Activated effector memory CD4-positive, alpha-beta T cell treated with anti-CD3 and anti-CD28 coated beads, Interleukin-2, amount 50 U/mL, for 16 hours (primary cell): ENCODE data around the gene CFAP46.
A peak's percentile ranks its signal among the peaks of the same experiment; 100 is the strongest.

ENCODE experiments used
- DNase-seq: peaks from one replicate; pipeline ENCODE4 v3.0.0-alpha.2; 2020

Gene CFAP46

DNA sequence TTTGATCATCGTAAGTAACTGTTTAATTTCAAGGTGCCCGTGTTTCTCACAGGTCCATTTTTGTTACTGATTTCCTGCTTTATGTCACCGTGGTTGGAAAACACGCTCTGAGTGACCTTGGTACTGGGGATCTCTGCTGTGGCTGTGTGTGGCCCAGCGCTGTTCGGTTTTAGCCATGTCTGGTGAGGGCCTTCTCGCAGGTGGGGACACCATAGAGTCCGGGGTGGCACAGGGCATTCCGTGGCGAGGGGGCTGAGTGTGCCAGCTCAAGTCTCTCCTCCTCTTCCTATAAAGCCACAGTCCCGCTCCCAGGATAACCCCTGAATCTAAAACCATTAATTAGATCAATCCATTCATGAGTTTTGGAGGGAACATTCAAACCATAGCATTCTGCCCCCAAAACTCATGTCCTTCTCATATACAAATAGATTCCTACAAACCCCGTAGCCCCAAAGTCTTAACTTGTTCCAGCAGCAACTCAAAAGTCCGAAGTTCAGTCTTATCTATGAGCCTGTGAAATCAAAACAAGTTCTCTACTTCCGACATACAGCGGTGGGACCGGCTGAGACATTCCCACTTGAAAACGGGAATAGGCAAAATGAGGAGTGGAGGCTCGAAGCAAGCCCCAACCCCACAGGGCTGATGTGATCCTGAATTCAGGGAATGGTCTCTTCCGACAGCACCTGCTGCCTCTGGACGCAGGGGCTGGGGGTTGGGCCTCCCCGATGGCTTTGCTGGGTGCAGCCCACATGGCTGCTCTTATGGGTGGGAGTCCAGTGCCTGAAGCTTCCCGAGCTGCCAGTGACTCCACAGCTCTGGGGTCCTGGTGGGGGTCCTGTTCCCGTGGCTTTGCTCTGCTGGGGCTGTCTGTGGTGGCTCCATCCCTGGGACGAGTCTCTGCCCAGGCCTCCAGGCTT lies 101.4 kb downstream of the CFAP46 start:
- no peak for DNase-seq

DNA sequence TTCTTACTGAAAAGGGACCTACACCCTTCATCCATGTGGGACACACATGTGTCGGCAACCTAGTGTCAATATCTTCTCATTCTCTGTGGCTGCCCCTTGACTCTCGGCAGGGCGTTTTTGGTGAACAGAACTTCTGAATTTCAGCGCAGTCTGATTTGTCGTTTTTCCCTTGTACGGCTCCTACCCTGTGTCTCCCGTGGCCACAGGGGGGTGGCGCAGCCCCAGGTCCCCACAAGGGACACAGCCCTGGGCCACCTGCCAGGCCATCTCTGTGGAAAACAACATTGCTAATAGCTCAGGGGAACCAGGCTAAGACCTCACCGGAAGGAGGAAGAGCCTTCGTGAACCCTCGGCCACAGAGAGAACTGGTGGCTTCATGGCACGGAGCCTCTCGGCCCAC lies 103.3 kb downstream of the CFAP46 start:
- no peak for DNase-seq

DNA sequence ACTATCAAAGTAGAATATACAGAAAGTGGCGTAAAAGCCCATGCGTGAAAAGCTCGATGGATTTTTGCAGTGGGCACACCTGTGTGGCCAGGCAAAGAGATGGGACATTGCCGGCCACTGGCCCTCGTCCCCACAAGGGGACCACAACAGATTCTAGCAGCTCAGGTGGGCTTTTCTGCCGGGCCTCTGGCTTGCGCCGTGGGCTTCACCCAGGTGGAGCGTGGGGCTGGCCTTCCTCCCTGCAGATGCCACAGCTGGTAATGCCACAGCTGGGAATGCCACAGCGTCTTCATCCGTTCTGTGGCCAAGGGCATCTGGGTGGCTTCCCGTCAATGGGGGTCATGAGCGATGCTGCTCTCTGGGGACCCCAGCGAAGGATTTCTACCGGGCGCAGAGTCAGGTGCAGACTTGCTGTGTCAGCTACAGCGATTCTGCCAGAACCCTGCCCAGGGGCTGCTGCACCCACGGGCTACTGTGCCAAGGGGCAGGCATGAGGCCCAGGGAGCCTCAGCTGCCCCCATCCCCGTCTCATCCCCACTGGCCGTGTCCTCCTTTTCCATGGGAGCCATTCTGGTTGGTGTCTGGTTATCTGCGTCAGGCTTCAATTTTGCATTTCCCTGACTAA lies 103.9 kb downstream of the CFAP46 start:
- no peak for DNase-seq

- no peak for DNase-seq
Observed at GRCh38 chr10:132837905-132838304, 104.5 kb downstream of the CFAP46 start.

DNA sequence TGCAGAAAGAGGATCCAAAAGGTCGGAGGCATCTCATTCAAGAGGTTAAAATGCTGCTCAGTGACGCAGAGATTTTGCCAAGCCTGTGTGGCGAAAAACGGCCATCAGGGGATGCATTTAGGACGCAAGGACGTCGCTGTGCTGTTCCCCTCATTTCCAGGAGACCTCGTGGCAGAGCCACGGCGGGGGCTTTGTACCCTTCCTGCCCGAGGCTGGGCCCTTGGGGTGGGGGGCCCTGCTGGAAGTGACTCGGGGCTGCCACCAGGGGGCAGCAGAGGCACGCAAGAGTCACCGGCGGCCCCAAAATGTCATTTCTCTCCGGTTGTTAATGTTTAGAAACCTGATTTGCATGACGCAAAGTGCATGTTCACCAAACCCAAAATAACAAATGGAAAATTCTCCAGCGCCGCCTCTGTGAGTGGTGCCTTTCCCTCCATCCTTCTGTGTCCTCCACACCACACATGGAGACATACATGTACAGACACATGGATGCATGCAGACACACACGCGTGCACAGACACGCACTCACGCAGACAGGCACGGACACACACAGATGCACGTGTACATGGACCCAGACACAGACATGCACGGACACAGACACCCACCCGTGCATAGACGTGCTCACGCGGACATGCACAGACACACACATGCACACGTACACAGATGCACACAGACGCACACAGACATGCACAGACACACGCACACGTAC lies 105.4 kb downstream of the CFAP46 start:
- DNase-seq = peak; percentile 78

DNA sequence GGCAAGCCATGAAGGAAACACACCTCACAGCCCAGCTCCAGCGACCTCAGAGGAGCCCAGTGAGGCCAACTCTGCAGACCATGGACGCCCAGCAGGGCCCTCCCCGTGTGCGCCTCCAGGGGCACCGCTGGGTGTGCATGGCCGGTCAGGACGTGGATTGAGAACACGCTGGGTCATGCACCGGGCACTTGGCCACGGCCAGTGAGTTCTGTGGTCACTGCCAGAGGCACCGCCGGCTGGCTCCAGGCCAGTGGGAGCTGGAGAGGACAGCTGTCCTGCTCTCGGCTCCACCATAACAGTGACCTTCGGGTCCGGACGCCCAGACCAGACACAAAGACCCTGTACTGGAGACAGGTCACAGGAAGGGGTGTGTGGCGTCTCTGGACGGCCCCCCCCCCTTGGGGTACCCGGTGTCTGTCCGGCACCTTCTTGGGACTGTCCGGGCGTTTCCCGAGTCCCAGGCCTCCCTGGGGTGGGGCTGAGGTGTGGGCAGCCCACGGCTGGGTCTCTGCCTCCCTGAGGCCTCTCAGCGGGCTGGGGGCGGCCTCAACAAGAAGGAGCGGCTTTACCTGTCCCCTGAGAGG lies 106.0 kb downstream of the CFAP46 start:
- no peak for DNase-seq

GRCh38 chr10:132835848-132836233 lies 106.5 kb downstream of the CFAP46 start:
- DNase-seq = no peak

DNA sequence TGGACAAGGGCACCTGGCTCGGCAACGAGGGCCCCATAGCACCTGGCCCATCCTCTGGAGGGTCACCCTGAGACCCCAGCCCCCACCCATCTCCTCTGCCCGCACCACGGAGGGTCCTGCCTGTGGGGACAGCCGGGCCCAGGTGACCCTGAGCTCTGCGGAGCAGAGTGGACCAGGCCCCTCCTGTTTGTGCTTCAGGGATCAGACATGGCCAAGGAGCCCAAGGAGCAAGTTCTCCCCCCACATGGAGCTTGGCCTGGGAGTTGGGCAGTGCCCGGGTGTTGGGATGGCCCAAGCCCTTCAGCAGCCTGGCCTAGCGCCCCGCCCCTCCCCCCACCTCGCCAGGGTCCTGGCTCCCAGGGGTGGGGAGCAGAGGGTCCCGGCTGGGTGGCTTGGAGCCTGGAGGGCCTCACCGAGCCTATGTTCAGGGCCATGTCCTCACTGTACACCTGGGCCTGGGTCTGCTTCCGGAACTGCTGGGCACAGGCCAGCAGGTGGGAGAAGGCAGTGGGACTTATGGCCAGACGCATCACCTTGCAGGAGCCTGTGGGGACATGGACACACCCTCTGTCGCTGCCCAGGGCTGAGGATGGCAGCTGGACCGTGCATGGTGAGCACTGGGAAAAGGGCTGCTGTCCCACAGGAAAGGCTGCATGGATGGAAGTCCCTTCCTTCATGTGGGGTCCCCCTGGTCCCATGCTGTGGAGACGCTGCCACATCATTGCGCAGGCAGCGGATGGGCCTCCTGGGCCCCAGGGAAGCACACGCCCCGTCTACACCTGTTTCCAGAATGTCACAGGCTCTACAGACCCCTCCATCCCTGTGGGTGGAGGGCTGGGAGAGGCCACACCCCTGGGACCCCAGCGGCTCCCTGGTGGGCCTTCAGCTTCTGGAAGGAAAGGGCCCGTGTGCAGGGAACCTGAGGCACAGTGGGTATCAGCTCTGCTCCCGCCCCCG lies 107.2 kb downstream of the CFAP46 start:
- no peak for DNase-seq

DNA sequence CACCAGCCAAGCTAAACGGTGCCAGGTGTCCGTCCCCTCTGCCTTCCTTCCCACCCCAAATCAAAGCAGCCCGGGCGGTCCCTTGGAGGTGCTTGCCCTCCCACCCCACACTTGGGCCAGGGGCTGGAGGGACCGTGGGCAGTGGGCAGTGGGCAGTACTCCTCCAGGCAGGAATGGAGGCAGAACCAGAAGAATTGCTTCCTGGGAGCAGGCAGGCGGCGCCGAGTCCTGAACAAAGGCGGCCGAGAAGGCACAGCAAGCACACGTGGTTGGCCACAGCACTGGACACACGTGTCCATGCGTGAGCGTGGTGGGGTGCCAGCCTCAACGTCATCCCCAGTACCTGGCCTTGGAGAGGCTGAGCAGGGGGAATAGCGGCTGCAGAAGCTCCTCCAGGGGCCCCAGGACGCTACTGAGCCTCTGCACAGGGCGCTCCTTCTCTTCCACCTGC lies 108.0 kb downstream of the CFAP46 start:
- DNase-seq = no peak

- no peak for DNase-seq
Observed at GRCh38 chr10:132833421-132834111, 108.8 kb downstream of the CFAP46 start.

DNA sequence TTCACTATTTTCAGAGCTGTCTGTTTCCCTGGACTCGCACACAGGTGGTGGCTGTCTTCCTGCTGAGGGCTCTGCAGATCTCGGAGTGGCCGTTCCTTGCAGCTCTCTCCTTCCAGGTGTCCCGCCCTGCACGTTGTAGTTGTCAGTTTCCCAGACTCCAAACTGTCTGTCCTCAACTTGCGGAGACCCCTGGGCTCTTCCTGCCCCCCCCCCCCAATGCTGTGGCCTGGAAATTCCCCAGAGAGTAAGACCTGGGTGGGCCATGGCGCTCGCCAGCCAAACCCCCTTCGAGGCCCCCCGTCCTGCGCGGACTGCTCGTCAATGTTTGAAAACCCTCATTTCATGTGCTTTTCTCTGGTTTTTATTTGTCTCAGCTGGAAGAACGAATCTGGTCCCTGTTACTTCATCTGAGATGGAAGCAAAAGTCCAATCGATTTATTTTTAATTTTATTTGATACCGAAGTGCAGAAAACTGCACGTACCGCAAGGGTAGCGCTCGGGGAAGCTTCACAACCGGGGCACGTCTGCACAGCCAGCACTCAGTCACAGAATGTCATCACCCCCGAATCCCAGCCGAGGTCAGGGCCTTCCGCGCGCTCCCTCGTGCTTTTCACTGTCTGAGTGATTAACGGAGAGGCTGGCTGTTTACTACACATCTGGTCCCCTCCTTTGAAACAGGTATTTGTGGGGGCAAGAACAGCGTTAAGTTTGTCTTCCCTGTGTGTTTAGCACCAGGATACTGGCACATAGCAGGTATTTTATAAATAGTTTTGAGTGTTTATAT lies 110.0 kb downstream of the CFAP46 start:
- no peak for DNase-seq

GRCh38 chr10:132829403-132829802 lies 113.0 kb downstream of the CFAP46 start:
- DNase-seq = no peak

- DNase-seq = peak; percentile 49
Observed at GRCh38 chr10:132828681-132829080, 113.7 kb downstream of the CFAP46 start.

- DNase-seq = peak; percentile 41
Observed at GRCh38 chr10:132827861-132828539, 114.4 kb downstream of the CFAP46 start.

GRCh38 chr10:132827423-132827789 lies 115.0 kb downstream of the CFAP46 start:
- DNase-seq = no peak

- DNase-seq = peak; percentile 54
Observed at GRCh38 chr10:132826524-132827422, 115.6 kb downstream of the CFAP46 start.

DNA sequence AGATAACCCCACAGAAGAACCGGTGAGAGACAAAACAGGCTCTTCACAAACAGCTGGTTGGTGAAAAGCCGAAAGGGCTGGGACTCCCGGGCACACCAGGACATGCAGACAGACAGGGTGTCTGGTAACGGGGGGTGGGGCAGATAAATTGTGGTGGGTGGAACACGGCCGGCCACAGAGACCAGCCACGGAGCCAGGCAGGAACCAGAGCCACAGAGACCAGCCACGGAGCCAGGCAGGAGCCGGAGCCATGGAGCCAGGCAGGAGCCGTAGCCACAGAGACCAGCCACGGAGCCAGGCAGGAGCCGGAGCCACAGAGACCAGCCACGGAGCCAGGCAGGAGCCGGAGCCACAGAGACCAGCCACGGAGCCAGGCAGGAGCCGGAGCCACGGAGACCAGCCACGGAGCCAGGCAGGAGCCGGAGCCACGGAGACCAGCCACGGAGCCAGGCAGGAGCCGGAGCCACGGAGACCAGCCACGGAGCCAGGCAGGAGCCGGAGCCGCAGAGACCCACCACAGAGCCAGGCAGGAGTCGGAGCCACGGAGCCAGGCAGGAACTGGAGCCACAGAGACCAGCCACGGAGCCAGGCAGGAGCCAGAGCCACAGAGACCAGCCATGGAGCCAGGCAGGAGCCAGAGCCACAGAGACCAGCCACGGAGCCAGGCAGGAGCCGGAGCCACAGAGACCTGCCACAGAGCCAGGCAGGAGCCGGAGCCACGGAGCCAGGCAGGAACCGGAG lies 116.4 kb downstream of the CFAP46 start:
- DNase-seq = peak; percentile 58

DNA sequence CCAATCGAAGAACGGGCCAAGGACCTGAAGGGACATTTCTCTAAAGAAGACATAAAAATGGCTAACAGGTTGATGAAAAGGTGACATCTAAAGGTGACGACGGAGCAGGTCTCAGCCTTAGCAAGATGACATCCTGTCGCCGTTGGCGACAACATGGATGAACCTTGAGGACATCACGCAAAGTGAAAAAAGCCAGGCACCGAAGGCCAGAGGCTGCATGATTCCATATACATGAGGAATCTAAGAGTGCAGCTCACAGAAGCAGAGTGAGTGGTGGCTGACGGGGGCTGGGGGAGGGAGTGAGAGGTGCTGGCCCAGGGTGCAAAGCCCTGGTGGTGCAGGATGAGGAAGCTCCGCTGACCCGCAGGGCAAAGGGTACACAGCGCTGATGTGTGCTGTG lies 122.3 kb downstream of the CFAP46 start:
- DNase-seq = peak; percentile 54
